Measurements from ENCODE around the gene MED1. TPM values are rescaled to one million over a fixed set of nuclear protein-coding genes. Genes with fewer than 3 reads are reported as not detected.

Gene MED1
- total and polyA plus RNA-seq, 2 of the 4 experiments (the other 2 are of a cell fraction) = 16.9 to 24.2 TPM

DNA sequence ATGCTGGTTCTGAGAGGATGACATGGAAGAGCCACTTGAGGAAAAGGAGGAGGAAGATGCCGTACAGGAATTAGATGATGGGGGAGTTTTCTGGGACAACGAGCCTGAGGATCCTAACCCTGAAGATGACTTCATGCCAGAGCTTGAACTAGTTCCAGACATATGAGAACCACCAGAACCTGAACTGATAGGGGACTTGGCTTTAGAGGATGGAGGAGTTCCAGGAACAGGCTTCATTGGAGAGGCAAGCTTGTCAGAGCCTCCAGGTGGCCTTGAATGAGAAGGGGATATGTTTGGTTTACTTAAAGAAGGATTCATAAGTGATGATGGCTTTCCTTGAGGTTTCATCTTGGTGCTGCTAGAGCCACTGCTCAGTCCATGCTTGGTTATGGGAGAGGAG lies 42.7 kb downstream of the MED1 start:
- no peak overlapping the region for H3K27ac ChIP-seq (ENCODE audit: insufficient read depth, low read length)
- dilution Hi-C loops (cut with HindIII; ENCODE audit: low sequenced_read_pairs, unreplicated experiment) (no loop called here), in situ Hi-C loops (cut with MboI; ENCODE audit: low sequenced_read_pairs) (loop anchor here (10.0 kb wide), 1 partner anchor 134 kb away; no protein-coding TSS in a partner anchor), intact Hi-C loops (cut with micrococcal nuclease) (no loop called here)
- peaks cover 3% of the 10 kb centered on the region; the same call in 1 of the 2 replicates for H3K9me1 ChIP-seq (ENCODE audit: insufficient read depth, low read length)
- no TSS peak for BruUV-seq (replicated peaks)
- no peak overlapping the region for H3K9ac ChIP-seq (ENCODE audit: low read depth, low read length)
- no peak overlapping the region for H2AK5ac ChIP-seq (ENCODE audit: low read depth, low read length)
- no peak overlapping the region for H2AFZ ChIP-seq (replicated peaks; ENCODE audit: low read length, poor library complexity)
- DNase-seq (no peak), ATAC-seq (ENCODE audit: low read depth) (no peak)
- H3K4me1 ChIP-seq (ENCODE audit: control insufficient read depth, insufficient read depth, low read length) = peaks cover 6% of the 10 kb centered on the region
- H2AK9ac ChIP-seq (replicated peaks; ENCODE audit: low read depth, low read length, poor library complexity) = no peak overlapping the region
- 100% methylated on average over 2 of the region's 2 CpGs; no CpG with 5 or more reads in 1 of the 2 experiments for WGBS, 2 experiments (ENCODE audit: extremely low coverage in 2 of 2, insufficient read length in 1 of 2)
- peaks cover 41% of the 10 kb centered on the region for H3K36me3 ChIP-seq (ENCODE audit: control insufficient read depth, insufficient read depth, low read length)
- H2BK15ac ChIP-seq (ENCODE audit: low read depth, low read length) = no peak overlapping the region
- ChIA-PET POLR2A (ENCODE audit: unreplicated experiment) (no interaction called here), CTCF (no interaction called here)
- peaks cover 5 to 26% of the 10 kb centered on the region in 2 experiments; a peak in 3 of 4 replicates for H3K79me1 ChIP-seq (ENCODE audit: low read depth in 1 of 2, low read length in 2 of 2)
- no peak overlapping the region for H3K4me2 ChIP-seq (ENCODE audit: low read depth, low read length)
- H3K14ac ChIP-seq (replicated peaks; ENCODE audit: low read depth, low read length) = no peak overlapping the region
- no peak overlapping the region for H3K23ac ChIP-seq (ENCODE audit: low read depth, low read length)
- no peak overlapping the region for H2BK120ac ChIP-seq (ENCODE audit: low read depth, low read length)
- H3K4me3 ChIP-seq (ENCODE audit: insufficient read depth, low read depth, low read length) = no peak overlapping the region
- no peak overlapping the region for H3K4ac ChIP-seq (ENCODE audit: low read depth, low read length)
- H3K18ac ChIP-seq (ENCODE audit: low read depth, low read length) = no peak overlapping the region
- no peak overlapping the region for H2BK20ac ChIP-seq (ENCODE audit: low read depth, low read length)
- H2BK5ac ChIP-seq (ENCODE audit: low read depth, low read length, poor library complexity, severe bottlenecking) = no peak overlapping the region
- H3K27me3 ChIP-seq (ENCODE audit: control insufficient read depth, insufficient read depth, low read length) = no peaks in the 10 kb centered on the region
- H3K56ac ChIP-seq (ENCODE audit: extremely low read depth, insufficient read depth, low read length) = no peak overlapping the region
- no peaks in the 10 kb centered on the region for H3K9me3 ChIP-seq (ENCODE audit: control insufficient read depth, insufficient read depth, low read length)
- H4K5ac ChIP-seq (ENCODE audit: low read depth, low read length) = no peak overlapping the region
- no peak for TF ChIP-seq MXI1 (IDR thresholded peaks at IDR 0.05; ENCODE audit: borderline replicate concordance, low read depth, low read length)
- TF ChIP-seq, protein P1, sequence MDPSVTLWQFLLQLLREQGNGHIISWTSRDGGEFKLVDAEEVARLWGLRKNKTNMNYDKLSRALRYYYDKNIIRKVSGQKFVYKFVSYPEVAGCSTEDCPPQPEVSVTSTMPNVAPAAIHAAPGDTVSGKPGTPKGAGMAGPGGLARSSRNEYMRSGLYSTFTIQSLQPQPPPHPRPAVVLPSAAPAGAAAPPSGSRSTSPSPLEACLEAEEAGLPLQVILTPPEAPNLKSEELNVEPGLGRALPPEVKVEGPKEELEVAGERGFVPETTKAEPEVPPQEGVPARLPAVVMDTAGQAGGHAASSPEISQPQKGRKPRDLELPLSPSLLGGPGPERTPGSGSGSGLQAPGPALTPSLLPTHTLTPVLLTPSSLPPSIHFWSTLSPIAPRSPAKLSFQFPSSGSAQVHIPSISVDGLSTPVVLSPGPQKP (IDR thresholded peaks at IDR 0.05; ENCODE audit: borderline replicate concordance, low read depth, low read length) = no peak
- no peak for TF ChIP-seq MAFK (IDR thresholded peaks at IDR 0.05; ENCODE audit: low read depth, low read length)
- no peak for TF ChIP-seq FOS (IDR thresholded peaks at IDR 0.05; ENCODE audit: low read depth, low read length)
- no peak overlapping the region for H4K8ac ChIP-seq (ENCODE audit: low read depth in 2 of 2, low read length in 2 of 2)
- no peak overlapping the region for H4K91ac ChIP-seq (ENCODE audit: insufficient read depth, low read depth, low read length)
- H4K20me1 ChIP-seq (ENCODE audit: insufficient read depth, low read length) = no peaks in the 10 kb centered on the region; the same call in 1 of the 2 replicates
